ENCODE measurements around the gene MOB3B. TPM values are rescaled to one million over a fixed set of nuclear protein-coding genes. Genes with fewer than 3 reads are reported as not detected.

The MOB3B gene
- total RNA-seq, 1 donor from 2014 or later, result 9.4 TPM

- DNase-seq (ENCODE audit: low spot score), result no peak
Observed at GRCh38 chr9:27447031-27447683, 82.5 kb downstream of the MOB3B start.

GRCh38 chr9:27445688-27446087 lies 83.9 kb downstream of the MOB3B start:
- DNase-seq (ENCODE audit: low spot score), result no peak

- no peak for DNase-seq (ENCODE audit: low spot score)
Observed at GRCh38 chr9:27445057-27445595, 84.5 kb downstream of the MOB3B start.

GRCh38 chr9:27442464-27442863 lies 87.2 kb downstream of the MOB3B start:
- DNase-seq (ENCODE audit: low spot score), result no peak

- DNase-seq (ENCODE audit: low spot score), result no peak
Observed at GRCh38 chr9:27441741-27442070, 87.9 kb downstream of the MOB3B start.

GRCh38 chr9:27440888-27441740 lies 88.5 kb downstream of the MOB3B start:
- DNase-seq (ENCODE audit: low spot score), result no peak

- no peak for DNase-seq (ENCODE audit: low spot score)
Observed at GRCh38 chr9:27438522-27438921, 91.1 kb downstream of the MOB3B start.

GRCh38 chr9:27437652-27438373 lies 91.8 kb downstream of the MOB3B start:
- DNase-seq (ENCODE audit: low spot score), result no peak

GRCh38 chr9:27436234-27436633 lies 93.4 kb downstream of the MOB3B start:
- DNase-seq (ENCODE audit: low spot score), result no peak

- DNase-seq (ENCODE audit: low spot score), result no peak
Observed at GRCh38 chr9:27433631-27434325, 95.8 kb downstream of the MOB3B start.

GRCh38 chr9:27432308-27432707 lies 97.3 kb downstream of the MOB3B start:
- no peak for DNase-seq (ENCODE audit: low spot score)

GRCh38 chr9:27431543-27432147 lies 98.0 kb downstream of the MOB3B start:
- no peak for DNase-seq (ENCODE audit: low spot score)

- no peak for DNase-seq (ENCODE audit: low spot score)
Observed at GRCh38 chr9:27430750-27431535, 98.7 kb downstream of the MOB3B start.

- DNase-seq (ENCODE audit: low spot score), result no peak
Observed at GRCh38 chr9:27429917-27430316, 99.7 kb downstream of the MOB3B start.

- no peak for DNase-seq (ENCODE audit: low spot score)
Observed at GRCh38 chr9:27429436-27429835, 100.2 kb downstream of the MOB3B start.

- no peak for DNase-seq (ENCODE audit: low spot score)
Observed at GRCh38 chr9:27428551-27428950, 101.1 kb downstream of the MOB3B start.

GRCh38 chr9:27427272-27427643 lies 102.4 kb downstream of the MOB3B start:
- no peak for DNase-seq (ENCODE audit: low spot score)

GRCh38 chr9:27426511-27427271 lies 102.9 kb downstream of the MOB3B start:
- no peak for DNase-seq (ENCODE audit: low spot score)

GRCh38 chr9:27425827-27426510 lies 103.6 kb downstream of the MOB3B start:
- DNase-seq (ENCODE audit: low spot score), result no peak
